NCI-H187 (cell line): ENCODE measurements around the gene CDR2.
"Not testable (repeated sequence)": the region's sequence is repeated elsewhere in the genome, so short reads cannot be mapped to it uniquely, and the experiment has no call there.

Experiments
- DNase-seq, 2 experiments: peaks; one replicate each; lab custom pipeline; 2025; lab: John Stamatoyannopoulos, UW

CDR2 gene

GRCh38 chr16:22307838-22308237 lies 66.6 kb downstream of the CDR2 start:
- no peak for DNase-seq

- DNase-seq = no peak
Observed at GRCh38 chr16:22306788-22307187, 67.6 kb downstream of the CDR2 start.

GRCh38 chr16:22304411-22304810 lies 70.0 kb downstream of the CDR2 start:
- DNase-seq = no peak

GRCh38 chr16:22302776-22303363 lies 71.5 kb downstream of the CDR2 start:
- DNase-seq = no peak

GRCh38 chr16:22301423-22301822 lies 73.0 kb downstream of the CDR2 start:
- not testable (repeated sequence) for DNase-seq

GRCh38 chr16:22300427-22301071 lies 73.9 kb downstream of the CDR2 start:
- no peak for DNase-seq

- DNase-seq = no peak
Observed at GRCh38 chr16:22299036-22299435, 75.4 kb downstream of the CDR2 start.

- DNase-seq = peak in 1 of 2 experiments; percentile 10
Observed at GRCh38 chr16:22297871-22298733, 76.3 kb downstream of the CDR2 start.

GRCh38 chr16:22297114-22297870 lies 77.1 kb downstream of the CDR2 start, which contains the start of gene POLR3E:
POLR3E (plus strand) TSS chr16:22297409; CDS start chr16:22302969, 5,560 bp downstream.
- peak; percentile 92 for DNase-seq

- DNase-seq = no peak
Observed at GRCh38 chr16:22296225-22297113, 78.0 kb downstream of the CDR2 start.
